ENCODE results near the gene ATE1. TPM values are rescaled to one million over a fixed set of nuclear protein-coding genes. Genes with fewer than 3 reads are reported as not detected.

Gene ATE1
- total and polyA plus RNA-seq, 4 donors, result 4.2 to 47.8 (median 13.2) TPM

DNA sequence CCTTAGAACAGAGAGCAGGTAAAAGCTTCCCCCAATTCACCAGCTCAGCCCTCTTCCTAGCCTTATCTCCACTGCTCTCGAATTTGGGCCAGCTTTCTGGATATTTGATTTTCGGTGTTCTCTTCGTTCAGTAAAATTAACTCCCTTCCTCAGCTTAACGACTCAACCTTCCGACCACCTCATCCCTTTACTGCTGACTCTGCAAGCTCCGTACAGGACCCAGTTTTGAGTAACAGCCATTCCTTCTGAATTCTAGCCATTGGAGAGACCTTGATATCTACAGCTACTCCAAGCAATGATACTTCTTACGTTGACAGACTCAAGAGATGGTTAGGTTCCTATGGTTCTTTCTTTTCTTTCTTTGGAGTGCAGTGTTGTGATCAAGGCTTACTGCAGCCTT, 65.8 kb downstream of the ATE1 start:
- Histone ChIP-seq H3K9me3 (ENCODE audit: control insufficient read depth in 4 of 4, insufficient read depth in 3 of 4, low read length in 3 of 4) (peaks cover 0 to 2% (median 0%) of the 10 kb centered on the region in 4 donors), H3K27ac (ENCODE audit: low read depth in 1 of 2, low read length in 1 of 2) (no peak overlapping the region), H3K27me3 (ENCODE audit: control insufficient read depth in 3 of 3, insufficient read depth in 3 of 3, low read length in 2 of 3) (no peaks in the 10 kb centered on the region), H3K4me3 (no peak overlapping the region), H3K9ac (ENCODE audit: insufficient read depth in 1 of 2, low read length in 2 of 2) (no peak overlapping the region), H3K36me3 (ENCODE audit: control insufficient read depth in 4 of 4, insufficient read depth in 4 of 4, low read length in 4 of 4) (peaks cover 2 to 19% (median 7%) of the 10 kb centered on the region in 4 donors), H3K4me1 (ENCODE audit: control insufficient read depth in 5 of 5, insufficient read depth in 5 of 5, low read length in 5 of 5) (no peaks in the 10 kb centered on the region)
- DNase-seq, result no peak
- ATAC-seq (ENCODE audit: insufficient read depth, low FRiP score), result no peak
- WGBS, 2 donors, result 98 to 99% methylated on average over 7 of the region's 7 CpGs
- TF ChIP-seq, protein P1, sequence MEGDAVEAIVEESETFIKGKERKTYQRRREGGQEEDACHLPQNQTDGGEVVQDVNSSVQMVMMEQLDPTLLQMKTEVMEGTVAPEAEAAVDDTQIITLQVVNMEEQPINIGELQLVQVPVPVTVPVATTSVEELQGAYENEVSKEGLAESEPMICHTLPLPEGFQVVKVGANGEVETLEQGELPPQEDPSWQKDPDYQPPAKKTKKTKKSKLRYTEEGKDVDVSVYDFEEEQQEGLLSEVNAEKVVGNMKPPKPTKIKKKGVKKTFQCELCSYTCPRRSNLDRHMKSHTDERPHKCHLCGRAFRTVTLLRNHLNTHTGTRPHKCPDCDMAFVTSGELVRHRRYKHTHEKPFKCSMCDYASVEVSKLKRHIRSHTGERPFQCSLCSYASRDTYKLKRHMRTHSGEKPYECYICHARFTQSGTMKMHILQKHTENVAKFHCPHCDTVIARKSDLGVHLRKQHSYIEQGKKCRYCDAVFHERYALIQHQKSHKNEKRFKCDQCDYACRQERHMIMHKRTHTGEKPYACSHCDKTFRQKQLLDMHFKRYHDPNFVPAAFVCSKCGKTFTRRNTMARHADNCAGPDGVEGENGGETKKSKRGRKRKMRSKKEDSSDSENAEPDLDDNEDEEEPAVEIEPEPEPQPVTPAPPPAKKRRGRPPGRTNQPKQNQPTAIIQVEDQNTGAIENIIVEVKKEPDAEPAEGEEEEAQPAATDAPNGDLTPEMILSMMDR (IDR thresholded peaks at IDR 0.05; ENCODE audit: control extremely low read depth, extremely low read depth), result no peak

DNA sequence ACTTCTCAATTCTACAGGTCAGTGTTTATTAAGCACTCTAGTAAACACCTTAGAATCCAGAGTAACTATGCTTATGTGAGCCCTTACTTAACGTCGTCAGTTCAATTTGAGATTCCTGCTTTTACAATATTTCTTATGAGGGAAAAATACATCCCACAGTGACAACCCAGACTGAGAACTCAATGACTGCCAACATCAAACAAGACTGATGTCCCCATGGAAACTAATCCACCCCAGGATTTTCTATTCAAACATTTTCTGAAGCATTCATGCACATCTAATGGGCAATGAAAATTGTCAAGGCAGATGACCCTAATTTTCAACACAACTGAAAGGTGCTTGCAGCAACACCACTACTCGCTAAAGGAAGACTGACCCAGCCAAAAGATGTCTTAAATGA, 67.0 kb downstream of the ATE1 start:
- no peak overlapping the region for H3K4me3 ChIP-seq
- DNase-seq, result no peak
- no peaks in the 10 kb centered on the region for H3K27me3 ChIP-seq (ENCODE audit: control insufficient read depth in 3 of 3, insufficient read depth in 3 of 3, low read length in 2 of 3)

DNA sequence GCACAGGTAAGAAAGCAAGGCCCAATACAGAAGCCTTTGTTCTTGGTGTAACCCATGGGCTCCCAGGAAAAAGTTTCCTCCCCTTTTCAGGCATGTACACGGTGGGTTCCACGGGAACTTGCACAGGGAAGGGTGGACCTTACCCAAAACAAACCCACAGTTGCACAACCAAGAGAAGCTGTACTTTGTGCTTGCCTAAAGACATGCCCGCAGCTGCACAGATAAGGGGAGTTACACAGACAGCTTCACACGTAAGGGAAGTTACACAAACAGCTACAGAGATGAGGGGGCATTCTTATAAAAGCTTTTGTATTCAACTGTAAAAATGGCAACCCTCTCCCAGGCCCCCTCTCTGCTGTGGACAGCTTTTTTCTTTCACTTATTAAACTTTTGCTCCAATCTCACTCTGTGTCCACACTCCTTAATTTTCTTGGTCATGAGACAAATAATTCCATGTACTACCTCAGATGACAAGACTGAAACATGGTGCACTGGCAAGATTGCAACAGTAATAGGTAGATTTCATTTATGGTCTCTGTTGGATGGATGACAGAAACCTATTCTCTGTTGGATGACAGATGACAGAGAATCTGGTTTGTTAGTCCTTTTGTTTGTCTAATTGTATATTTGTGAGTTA, 72.9 kb downstream of the ATE1 start:
- DNase-seq, result no peak
- Histone ChIP-seq H3K36me3 (ENCODE audit: control insufficient read depth in 4 of 4, insufficient read depth in 4 of 4, low read length in 4 of 4) (peaks cover 3 to 19% (median 7%) of the 10 kb centered on the region in 4 donors), H3K4me3 (no peak overlapping the region), H3K27me3 (ENCODE audit: control insufficient read depth in 3 of 3, insufficient read depth in 3 of 3, low read length in 2 of 3) (no peaks in the 10 kb centered on the region), H3K4me1 (ENCODE audit: control insufficient read depth in 5 of 5, insufficient read depth in 5 of 5, low read length in 5 of 5) (no peaks in the 10 kb centered on the region), H3K27ac (ENCODE audit: low read depth in 1 of 2, low read length in 1 of 2) (no peak overlapping the region), H3K9me3 (ENCODE audit: control insufficient read depth in 4 of 4, insufficient read depth in 3 of 4, low read length in 3 of 4) (peaks cover 0 to 3% (median 0%) of the 10 kb centered on the region in 4 donors), H3K9ac (ENCODE audit: insufficient read depth in 1 of 2, low read length in 2 of 2) (no peak overlapping the region)
- TF ChIP-seq, protein P1 (IDR thresholded peaks at IDR 0.05; ENCODE audit: control extremely low read depth, extremely low read depth), result no peak
- 44 to 83% methylated on average over 4 of the region's 4 CpGs for WGBS, 2 donors
- ATAC-seq (ENCODE audit: insufficient read depth, low FRiP score), result no peak

More for the DNA sequence above, 67.0 kb downstream of the ATE1 start:
- no peaks in the 10 kb centered on the region for H3K4me1 ChIP-seq (ENCODE audit: control insufficient read depth in 5 of 5, insufficient read depth in 5 of 5, low read length in 5 of 5)
- H3K9me3 ChIP-seq (ENCODE audit: control insufficient read depth in 4 of 4, insufficient read depth in 3 of 4, low read length in 3 of 4), result peaks cover 0 to 2% (median 0%) of the 10 kb centered on the region in 4 donors
- no peak overlapping the region for H3K27ac ChIP-seq (ENCODE audit: low read depth in 1 of 2, low read length in 1 of 2)
- TF ChIP-seq, protein P1 (IDR thresholded peaks at IDR 0.05; ENCODE audit: control extremely low read depth, extremely low read depth), result no peak
- ATAC-seq (ENCODE audit: insufficient read depth, low FRiP score), result no peak
- WGBS, 2 donors, result 81 to 84% methylated on average over 3 of the region's 3 CpGs
- H3K9ac ChIP-seq (ENCODE audit: insufficient read depth in 1 of 2, low read length in 2 of 2), result no peak overlapping the region
- H3K36me3 ChIP-seq (ENCODE audit: control insufficient read depth in 4 of 4, insufficient read depth in 4 of 4, low read length in 4 of 4), result peaks cover 1 to 19% (median 7%) of the 10 kb centered on the region in 4 donors

- Histone ChIP-seq H3K9me3 (ENCODE audit: control insufficient read depth in 4 of 4, insufficient read depth in 3 of 4, low read length in 3 of 4) (peaks cover 0 to 3% (median 0%) of the 10 kb centered on the region in 4 donors), H3K27me3 (ENCODE audit: control insufficient read depth in 3 of 3, insufficient read depth in 3 of 3, low read length in 2 of 3) (no peaks in the 10 kb centered on the region), H3K36me3 (ENCODE audit: control insufficient read depth in 4 of 4, insufficient read depth in 4 of 4, low read length in 4 of 4) (peaks cover 3 to 26% (median 8%) of the 10 kb centered on the region in 4 donors), H3K27ac (ENCODE audit: low read depth in 1 of 2, low read length in 1 of 2) (no peak overlapping the region), H3K9ac (ENCODE audit: insufficient read depth in 1 of 2, low read length in 2 of 2) (no peak overlapping the region), H3K4me3 (no peak overlapping the region), H3K4me1 (ENCODE audit: control insufficient read depth in 5 of 5, insufficient read depth in 5 of 5, low read length in 5 of 5) (no peaks in the 10 kb centered on the region)
- DNase-seq, result no peak
- TF ChIP-seq, protein P1 (IDR thresholded peaks at IDR 0.05; ENCODE audit: control extremely low read depth, extremely low read depth), result no peak
- no peak for ATAC-seq (ENCODE audit: insufficient read depth, low FRiP score)
These were observed 73.9 kb downstream of the ATE1 start for GRCh38 chr10:121853950-121854349.
